ENCODE data around the gene ATG7.
"Not testable (repeated sequence)": the region's sequence is repeated elsewhere in the genome, so short reads cannot be mapped to it uniquely, and the experiment has no call there.

GRCh38 chr3:11572660-11573059 is 300.5 kb downstream of the ATG7 start:
- TF ChIP-seq, protein P1, sequence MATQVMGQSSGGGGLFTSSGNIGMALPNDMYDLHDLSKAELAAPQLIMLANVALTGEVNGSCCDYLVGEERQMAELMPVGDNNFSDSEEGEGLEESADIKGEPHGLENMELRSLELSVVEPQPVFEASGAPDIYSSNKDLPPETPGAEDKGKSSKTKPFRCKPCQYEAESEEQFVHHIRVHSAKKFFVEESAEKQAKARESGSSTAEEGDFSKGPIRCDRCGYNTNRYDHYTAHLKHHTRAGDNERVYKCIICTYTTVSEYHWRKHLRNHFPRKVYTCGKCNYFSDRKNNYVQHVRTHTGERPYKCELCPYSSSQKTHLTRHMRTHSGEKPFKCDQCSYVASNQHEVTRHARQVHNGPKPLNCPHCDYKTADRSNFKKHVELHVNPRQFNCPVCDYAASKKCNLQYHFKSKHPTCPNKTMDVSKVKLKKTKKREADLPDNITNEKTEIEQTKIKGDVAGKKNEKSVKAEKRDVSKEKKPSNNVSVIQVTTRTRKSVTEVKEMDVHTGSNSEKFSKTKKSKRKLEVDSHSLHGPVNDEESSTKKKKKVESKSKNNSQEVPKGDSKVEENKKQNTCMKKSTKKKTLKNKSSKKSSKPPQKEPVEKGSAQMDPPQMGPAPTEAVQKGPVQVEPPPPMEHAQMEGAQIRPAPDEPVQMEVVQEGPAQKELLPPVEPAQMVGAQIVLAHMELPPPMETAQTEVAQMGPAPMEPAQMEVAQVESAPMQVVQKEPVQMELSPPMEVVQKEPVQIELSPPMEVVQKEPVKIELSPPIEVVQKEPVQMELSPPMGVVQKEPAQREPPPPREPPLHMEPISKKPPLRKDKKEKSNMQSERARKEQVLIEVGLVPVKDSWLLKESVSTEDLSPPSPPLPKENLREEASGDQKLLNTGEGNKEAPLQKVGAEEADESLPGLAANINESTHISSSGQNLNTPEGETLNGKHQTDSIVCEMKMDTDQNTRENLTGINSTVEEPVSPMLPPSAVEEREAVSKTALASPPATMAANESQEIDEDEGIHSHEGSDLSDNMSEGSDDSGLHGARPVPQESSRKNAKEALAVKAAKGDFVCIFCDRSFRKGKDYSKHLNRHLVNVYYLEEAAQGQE (IDR thresholded peaks at IDR 0.05) = not testable (repeated sequence)
- TF ChIP-seq, protein P2, sequence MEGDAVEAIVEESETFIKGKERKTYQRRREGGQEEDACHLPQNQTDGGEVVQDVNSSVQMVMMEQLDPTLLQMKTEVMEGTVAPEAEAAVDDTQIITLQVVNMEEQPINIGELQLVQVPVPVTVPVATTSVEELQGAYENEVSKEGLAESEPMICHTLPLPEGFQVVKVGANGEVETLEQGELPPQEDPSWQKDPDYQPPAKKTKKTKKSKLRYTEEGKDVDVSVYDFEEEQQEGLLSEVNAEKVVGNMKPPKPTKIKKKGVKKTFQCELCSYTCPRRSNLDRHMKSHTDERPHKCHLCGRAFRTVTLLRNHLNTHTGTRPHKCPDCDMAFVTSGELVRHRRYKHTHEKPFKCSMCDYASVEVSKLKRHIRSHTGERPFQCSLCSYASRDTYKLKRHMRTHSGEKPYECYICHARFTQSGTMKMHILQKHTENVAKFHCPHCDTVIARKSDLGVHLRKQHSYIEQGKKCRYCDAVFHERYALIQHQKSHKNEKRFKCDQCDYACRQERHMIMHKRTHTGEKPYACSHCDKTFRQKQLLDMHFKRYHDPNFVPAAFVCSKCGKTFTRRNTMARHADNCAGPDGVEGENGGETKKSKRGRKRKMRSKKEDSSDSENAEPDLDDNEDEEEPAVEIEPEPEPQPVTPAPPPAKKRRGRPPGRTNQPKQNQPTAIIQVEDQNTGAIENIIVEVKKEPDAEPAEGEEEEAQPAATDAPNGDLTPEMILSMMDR (IDR thresholded peaks at IDR 0.05; ENCODE audit: low read depth, low read length, missing input control) = not testable (repeated sequence)
- TF ChIP-seq HNF4A (conservative IDR thresholded peaks at IDR 0.05); GABPA (IDR thresholded peaks at IDR 0.05 in 1 of 2, conservative IDR thresholded peaks at IDR 0.05 in 1 of 2); RAD21 (IDR thresholded peaks at IDR 0.05); YY1 (IDR thresholded peaks at IDR 0.05); EGR1 (IDR thresholded peaks at IDR 0.05; ENCODE audit: low read depth in 2 of 2): not testable (repeated sequence)
- TF ChIP-seq, protein P3, sequence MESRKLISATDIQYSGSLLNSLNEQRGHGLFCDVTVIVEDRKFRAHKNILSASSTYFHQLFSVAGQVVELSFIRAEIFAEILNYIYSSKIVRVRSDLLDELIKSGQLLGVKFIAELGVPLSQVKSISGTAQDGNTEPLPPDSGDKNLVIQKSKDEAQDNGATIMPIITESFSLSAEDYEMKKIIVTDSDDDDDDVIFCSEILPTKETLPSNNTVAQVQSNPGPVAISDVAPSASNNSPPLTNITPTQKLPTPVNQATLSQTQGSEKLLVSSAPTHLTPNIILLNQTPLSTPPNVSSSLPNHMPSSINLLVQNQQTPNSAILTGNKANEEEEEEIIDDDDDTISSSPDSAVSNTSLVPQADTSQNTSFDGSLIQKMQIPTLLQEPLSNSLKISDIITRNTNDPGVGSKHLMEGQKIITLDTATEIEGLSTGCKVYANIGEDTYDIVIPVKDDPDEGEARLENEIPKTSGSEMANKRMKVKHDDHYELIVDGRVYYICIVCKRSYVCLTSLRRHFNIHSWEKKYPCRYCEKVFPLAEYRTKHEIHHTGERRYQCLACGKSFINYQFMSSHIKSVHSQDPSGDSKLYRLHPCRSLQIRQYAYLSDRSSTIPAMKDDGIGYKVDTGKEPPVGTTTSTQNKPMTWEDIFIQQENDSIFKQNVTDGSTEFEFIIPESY (IDR thresholded peaks at IDR 0.05) = not testable (repeated sequence)
- TF ChIP-seq, protein P4, sequence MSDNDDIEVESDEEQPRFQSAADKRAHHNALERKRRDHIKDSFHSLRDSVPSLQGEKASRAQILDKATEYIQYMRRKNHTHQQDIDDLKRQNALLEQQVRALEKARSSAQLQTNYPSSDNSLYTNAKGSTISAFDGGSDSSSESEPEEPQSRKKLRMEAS (IDR thresholded peaks at IDR 0.05) = not testable (repeated sequence)
